Measurements from ENCODE around the gene ACHE. TPM values are rescaled to one million over a fixed set of nuclear protein-coding genes. Genes with fewer than 3 reads are reported as not detected.

ACHE gene
- total RNA-seq, 4 donors from 2014 or later: 0.66 to 0.68 TPM; not detected in 2

- no peak for TF ChIP-seq CTCF (IDR thresholded peaks at IDR 0.05; ENCODE audit: low read depth)
Observed at GRCh38 chr7:100882201-100882600, 13.5 kb downstream of the ACHE start.

GRCh38 chr7:100881136-100881535 is 14.6 kb downstream of the ACHE start:
- no peak for TF ChIP-seq CTCF (IDR thresholded peaks at IDR 0.05; ENCODE audit: low read depth)

- TF ChIP-seq CTCF (IDR thresholded peaks at IDR 0.05; ENCODE audit: low read depth): no peak
Observed at GRCh38 chr7:100880645-100881044, 15.0 kb downstream of the ACHE start.

GRCh38 chr7:100879685-100880261 is 15.9 kb downstream of the ACHE start:
- no peak for TF ChIP-seq CTCF (IDR thresholded peaks at IDR 0.05; ENCODE audit: low read depth)

GRCh38 chr7:100878685-100879084 is 17.0 kb downstream of the ACHE start:
- TF ChIP-seq CTCF (IDR thresholded peaks at IDR 0.05; ENCODE audit: low read depth): no peak

- no peak for TF ChIP-seq CTCF (IDR thresholded peaks at IDR 0.05; ENCODE audit: low read depth)
Observed at GRCh38 chr7:100878013-100878412, 17.7 kb downstream of the ACHE start.

GRCh38 chr7:100875356-100875751 is 20.3 kb downstream of the ACHE start:
- TF ChIP-seq CTCF (IDR thresholded peaks at IDR 0.05; ENCODE audit: low read depth): no peak
